ENCODE results near the gene ULBP2.

DNA sequence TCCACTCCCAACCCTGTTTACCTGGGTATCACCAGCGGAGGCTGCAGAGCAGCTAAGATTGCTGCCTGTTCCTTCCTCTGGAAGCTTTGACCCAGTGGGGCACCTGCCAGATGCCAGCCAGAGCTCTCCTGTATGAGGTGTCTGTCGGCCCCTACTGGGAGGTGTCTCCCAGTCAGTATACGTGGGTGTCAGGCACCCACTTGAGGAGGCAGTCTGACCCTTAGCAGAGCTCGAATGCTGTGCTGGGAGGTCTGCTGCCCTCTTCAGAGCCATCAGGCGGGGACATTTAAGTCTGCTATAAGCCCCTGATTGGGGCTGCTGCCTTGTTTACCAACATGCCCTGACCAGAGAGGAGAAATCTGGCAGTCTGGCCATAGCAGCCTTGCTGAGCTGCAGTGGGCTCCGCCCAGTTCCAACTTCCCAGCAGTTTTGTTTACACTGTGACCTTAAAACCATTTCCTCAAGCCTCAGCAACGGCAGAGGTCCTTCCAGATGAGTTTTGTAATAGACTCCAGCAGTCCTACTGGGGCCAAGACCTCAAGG lies 46.7 kb upstream of the ULBP2 start:
- TF ChIP-seq, protein P1, sequence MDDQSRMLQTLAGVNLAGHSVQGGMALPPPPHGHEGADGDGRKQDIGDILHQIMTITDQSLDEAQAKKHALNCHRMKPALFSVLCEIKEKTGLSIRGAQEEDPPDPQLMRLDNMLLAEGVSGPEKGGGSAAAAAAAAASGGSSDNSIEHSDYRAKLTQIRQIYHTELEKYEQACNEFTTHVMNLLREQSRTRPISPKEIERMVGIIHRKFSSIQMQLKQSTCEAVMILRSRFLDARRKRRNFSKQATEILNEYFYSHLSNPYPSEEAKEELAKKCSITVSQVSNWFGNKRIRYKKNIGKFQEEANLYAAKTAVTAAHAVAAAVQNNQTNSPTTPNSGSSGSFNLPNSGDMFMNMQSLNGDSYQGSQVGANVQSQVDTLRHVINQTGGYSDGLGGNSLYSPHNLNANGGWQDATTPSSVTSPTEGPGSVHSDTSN (IDR thresholded peaks at IDR 0.05), result no peak
- TF ChIP-seq POLR2A (IDR thresholded peaks at IDR 0.05; ENCODE audit: low read length), result no peak
- TF ChIP-seq EP300 (IDR thresholded peaks at IDR 0.05), result no peak
- TF ChIP-seq MAX (IDR thresholded peaks at IDR 0.05), result no peak
- TF ChIP-seq, protein P2, sequence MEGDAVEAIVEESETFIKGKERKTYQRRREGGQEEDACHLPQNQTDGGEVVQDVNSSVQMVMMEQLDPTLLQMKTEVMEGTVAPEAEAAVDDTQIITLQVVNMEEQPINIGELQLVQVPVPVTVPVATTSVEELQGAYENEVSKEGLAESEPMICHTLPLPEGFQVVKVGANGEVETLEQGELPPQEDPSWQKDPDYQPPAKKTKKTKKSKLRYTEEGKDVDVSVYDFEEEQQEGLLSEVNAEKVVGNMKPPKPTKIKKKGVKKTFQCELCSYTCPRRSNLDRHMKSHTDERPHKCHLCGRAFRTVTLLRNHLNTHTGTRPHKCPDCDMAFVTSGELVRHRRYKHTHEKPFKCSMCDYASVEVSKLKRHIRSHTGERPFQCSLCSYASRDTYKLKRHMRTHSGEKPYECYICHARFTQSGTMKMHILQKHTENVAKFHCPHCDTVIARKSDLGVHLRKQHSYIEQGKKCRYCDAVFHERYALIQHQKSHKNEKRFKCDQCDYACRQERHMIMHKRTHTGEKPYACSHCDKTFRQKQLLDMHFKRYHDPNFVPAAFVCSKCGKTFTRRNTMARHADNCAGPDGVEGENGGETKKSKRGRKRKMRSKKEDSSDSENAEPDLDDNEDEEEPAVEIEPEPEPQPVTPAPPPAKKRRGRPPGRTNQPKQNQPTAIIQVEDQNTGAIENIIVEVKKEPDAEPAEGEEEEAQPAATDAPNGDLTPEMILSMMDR (IDR thresholded peaks at IDR 0.05), result peak; percentile 16; the same call in 1 of the 3 replicates
